Kidney glomerular epithelial cell (primary cell): Measurements from ENCODE around the gene SLC25A34.

ENCODE experiments used
- DNase-seq: peaks from one replicate; lab custom pipeline; 2025; lab: John Stamatoyannopoulos, UW

The SLC25A34 gene

GRCh38 chr1:15753776-15754175 lies 17.7 kb downstream of the SLC25A34 start:
- DNase-seq, result no peak

- DNase-seq, result no peak
Observed at GRCh38 chr1:15755021-15755645, 19.1 kb downstream of the SLC25A34 start.

GRCh38 chr1:15755646-15756040 lies 19.6 kb downstream of the SLC25A34 start:
- DNase-seq, result no peak

GRCh38 chr1:15756143-15757015 lies 20.3 kb downstream of the SLC25A34 start:
- no peak for DNase-seq

- no peak for DNase-seq
Observed at GRCh38 chr1:15757016-15757543, 21.0 kb downstream of the SLC25A34 start.

GRCh38 chr1:15757575-15758342 lies 21.7 kb downstream of the SLC25A34 start:
- no peak for DNase-seq

- no peak for DNase-seq
Observed at GRCh38 chr1:15758343-15758931, 22.4 kb downstream of the SLC25A34 start, which contains the start of gene FBLIM1. TSS of gene FBLIM1 (plus strand) at chr1:15758795. CDS start at chr1:15764984, 6,189 bp downstream.

- no peak for DNase-seq
Observed at GRCh38 chr1:15758953-15759661, 23.0 kb downstream of the SLC25A34 start.

GRCh38 chr1:15760520-15761211 lies 24.6 kb downstream of the SLC25A34 start:
- DNase-seq, result peak; percentile 38

GRCh38 chr1:15761366-15762128 lies 25.5 kb downstream of the SLC25A34 start:
- DNase-seq, result no peak

GRCh38 chr1:15762546-15762945 lies 26.5 kb downstream of the SLC25A34 start:
- no peak for DNase-seq

GRCh38 chr1:15764269-15764764 lies 28.3 kb downstream of the SLC25A34 start:
- no peak for DNase-seq

- DNase-seq, result no peak
Observed at GRCh38 chr1:15764890-15765289, 28.8 kb downstream of the SLC25A34 start.

GRCh38 chr1:15765495-15766194 lies 29.6 kb downstream of the SLC25A34 start:
- DNase-seq, result no peak

- no peak for DNase-seq
Observed at GRCh38 chr1:15767941-15768340, 31.9 kb downstream of the SLC25A34 start.

- DNase-seq, result no peak
Observed at GRCh38 chr1:15768388-15768787, 32.3 kb downstream of the SLC25A34 start.

GRCh38 chr1:15770313-15770962 lies 34.4 kb downstream of the SLC25A34 start:
- DNase-seq, result no peak

GRCh38 chr1:15771836-15772515 lies 35.9 kb downstream of the SLC25A34 start:
- DNase-seq, result no peak
